HG03066 (cell line): Measurements from ENCODE around the gene MYL2.

Experiments
- ATAC-seq: cut with Tn5 transposase; IDR thresholded peaks from one replicate; pipeline ENCODE4 v1.9.1; 2021; ENCODE audit warnings: low read depth; ENCODE audit not compliant: unreplicated experiment

The MYL2 gene

DNA sequence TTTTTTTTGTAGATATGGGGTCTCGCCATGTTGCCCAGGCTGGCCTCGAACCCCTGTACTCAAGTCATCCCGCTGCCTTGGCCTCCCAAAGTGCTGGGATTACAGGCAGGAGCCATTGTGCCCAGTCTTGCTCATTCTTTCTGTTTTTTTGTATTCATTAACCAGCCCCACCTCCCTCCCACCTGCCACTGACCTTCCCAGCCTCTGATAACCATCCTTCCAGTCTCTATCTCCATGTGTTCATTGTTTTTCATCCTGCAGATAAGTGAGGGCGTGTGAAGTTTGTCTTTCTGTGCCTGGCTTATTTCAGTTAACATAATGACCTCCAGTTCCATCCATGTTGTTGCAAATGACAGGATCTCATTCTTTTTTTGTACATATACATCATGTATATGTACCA lies 19.0 kb downstream of the MYL2 start:
- ATAC-seq, result no peak

DNA sequence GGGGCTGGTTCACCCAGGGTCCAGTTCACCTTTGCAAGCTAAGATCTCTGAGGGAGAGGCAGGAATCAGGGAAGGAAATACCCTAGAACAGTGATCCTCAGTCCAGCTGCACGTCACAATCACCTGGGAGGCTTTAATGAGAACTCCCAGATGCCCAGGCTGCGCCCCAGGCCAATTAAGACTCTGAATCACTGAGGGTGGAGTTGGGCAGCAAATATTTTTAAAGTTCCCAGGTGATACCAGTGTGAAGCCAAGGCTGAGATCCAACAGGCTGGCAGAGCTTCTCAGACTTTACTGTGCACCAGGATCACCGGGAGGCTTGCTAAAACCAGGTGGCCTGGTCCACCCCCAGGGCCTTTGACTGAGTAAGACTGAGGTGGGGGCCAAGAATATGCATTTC lies 23.8 kb downstream of the MYL2 start:
- ATAC-seq, result no peak

DNA sequence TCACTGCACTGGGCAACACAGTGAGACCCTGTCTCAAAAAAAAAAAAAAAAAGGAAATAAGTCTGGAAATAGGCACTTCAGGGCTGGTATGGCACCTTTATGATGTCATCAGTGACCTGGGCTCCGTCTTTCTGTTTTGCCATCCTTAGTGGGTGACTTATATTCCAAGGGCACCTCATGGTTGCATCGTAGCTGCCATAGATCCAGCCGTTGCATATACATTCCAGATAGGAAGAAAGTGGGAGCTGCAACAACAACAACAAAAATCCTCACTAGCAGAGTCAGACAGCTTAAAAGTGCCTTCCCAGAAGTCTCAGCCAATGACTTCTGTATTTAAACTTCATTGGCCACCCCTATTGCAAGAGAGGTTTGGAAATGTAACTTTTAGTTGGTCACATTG lies 26.4 kb downstream of the MYL2 start:
- no peak for ATAC-seq

DNA sequence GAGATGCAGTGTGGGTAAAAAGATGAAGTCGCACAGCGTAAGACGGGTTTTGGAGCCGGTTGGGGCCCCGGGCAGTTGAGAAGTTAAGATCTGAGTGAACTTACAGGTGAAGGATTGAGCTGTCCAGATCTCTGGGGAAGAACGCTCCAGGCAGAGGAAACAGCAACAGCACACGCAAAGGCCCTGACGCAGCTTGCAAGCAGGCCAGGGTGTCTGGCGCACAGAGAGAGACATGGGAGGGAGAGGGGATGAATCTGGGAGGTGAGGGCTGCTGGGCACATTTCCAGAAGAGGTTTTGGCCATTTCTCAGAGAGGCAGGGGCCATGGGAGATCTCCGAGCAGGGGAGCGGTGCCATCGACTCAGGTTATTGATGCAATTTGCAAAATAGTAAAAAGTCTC lies 31.0 kb downstream of the MYL2 start:
- ATAC-seq, result no peak

DNA sequence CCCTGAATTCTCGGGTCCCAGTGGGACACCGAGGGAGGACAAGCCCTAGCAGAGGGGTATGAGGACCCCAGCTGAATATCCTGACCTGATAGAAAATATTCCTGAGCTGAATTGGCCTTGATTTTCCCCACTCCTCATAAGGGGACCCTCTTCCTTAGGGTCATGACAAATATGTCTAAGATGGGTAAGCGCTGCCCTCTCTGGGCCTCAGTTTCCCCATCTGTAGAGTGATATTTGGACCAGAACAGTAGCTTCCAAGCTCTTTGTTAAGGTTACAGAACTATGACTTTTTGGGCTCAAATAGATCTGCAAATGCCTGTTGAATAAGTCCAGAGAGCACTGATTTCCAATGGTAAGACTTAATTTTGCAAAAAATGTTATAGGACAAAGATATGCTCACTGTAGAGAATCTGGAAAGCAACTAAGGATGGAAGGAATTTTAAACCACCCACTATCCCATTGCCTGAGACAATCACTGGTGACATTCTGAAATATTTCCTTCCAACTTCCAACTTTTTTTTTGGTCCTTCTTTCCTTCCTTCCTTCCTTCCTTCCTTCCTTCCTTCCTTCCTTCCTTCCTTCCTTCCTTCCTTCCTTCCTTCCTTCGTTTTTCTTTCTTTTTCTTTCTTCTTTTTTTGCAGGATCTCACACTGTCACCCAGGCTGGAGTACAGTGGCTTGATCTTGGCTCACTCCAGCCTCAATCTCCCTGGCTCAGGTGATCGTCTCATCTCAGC lies 32.0 kb downstream of the MYL2 start:
- ATAC-seq, result no peak

DNA sequence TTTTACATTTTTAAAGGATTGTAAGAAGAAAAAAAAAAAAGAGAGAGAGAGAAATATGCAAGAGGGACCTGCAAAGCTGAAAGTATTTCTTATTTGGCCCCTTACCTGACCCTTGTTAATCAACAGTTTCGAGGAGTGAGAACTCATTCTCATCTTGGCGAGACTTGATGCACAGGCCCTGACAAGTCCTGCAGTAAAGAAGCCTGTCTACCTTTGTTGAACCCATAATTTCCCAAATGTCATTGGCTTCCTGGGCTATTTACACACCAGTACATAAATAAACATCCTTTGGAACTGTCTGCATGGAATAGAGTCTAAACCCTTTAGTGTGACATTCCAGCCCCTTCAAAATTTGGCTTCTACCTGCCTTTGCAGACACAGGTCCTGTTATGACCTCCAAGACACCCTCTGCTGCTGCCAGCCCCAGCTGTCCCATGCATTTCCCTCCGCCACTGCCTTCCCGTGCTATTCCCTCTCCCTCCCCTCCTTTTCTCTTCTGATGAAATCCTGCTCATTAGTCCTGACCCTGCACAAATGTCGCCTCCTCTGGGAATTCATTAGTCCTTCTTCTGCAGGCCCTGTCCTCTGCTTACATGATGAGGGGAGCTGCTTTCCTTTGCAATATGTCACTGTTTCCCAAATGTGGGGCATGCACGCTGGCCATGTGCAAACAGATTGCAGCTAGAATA lies 35.1 kb downstream of the MYL2 start:
- ATAC-seq, result no peak

DNA sequence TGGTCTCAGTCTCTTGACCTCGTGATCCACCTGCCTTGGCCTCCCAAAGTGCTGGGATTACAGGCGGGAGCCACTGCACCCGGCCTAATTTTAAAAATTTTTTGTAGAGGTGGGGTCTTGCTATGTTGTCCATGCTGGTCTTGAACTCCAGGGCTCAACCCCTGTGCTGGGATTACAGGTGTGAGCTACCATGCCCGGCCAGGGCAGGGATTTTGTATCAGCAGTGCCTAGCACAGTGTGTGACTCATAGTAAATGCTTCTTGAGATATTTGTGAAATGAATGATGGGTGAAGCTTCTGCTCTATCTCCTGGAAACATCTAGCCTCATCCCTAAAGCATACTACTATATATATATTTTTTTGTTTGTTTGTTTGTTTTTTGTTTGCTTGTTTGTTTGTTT lies 37.1 kb downstream of the MYL2 start:
- ATAC-seq, result no peak

DNA sequence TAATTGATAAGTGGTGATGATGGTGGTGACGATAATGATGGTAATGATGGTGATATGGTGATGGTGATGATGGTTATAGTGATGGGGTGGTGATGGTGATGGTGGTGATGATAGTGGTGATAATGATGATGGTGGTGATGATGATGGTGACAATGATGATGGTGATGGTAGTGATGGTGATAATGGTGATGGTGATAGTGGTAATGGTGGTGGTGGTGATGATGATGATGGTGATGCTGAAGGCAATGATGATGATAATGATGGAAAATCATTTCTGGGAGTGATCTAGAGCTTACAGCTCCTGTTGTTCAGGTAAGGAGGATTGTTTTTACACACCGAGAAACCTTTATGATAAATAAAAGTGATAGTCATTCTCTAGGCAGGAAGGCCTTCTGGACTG lies 39.7 kb downstream of the MYL2 start:
- no peak for ATAC-seq

DNA sequence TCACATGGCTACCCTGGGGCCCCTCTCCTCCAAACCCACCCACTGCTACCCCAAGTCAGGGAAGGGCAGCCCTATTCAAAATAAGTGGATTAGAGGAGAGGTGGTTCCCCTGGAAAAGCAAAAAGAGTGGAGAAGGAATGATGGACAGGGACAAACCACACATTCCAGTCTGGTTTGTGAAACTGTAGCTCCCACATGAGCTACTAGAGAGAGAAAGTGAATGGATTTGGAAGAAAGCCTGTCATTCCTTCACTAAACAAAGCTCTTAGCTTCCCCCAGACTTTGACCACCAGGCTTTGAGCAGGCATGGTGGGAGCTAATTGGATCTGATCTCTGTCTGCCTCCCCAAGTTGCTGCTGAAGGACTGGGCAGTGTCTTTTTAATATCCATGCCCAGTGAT lies 45.6 kb downstream of the MYL2 start:
- no peak for ATAC-seq

DNA sequence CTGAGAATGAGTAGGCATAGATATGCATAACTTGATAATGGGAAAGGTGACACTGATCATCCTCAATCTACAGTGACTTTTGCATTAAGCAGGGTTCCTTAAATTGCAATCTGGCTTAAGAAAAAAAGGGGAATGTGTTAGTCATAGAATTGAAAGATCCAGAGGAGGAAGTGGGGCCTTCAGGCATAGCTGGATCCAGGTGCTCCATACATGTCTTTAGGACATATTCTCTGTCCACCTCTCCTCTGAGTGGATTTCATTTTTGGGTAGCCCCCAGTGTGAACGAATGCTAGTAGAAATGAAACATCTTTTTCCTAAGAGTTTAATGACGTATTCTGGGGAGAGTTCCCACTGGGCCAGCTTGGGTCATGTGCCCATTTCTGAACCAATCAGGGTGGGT lies 46.0 kb downstream of the MYL2 start:
- no peak for ATAC-seq

DNA sequence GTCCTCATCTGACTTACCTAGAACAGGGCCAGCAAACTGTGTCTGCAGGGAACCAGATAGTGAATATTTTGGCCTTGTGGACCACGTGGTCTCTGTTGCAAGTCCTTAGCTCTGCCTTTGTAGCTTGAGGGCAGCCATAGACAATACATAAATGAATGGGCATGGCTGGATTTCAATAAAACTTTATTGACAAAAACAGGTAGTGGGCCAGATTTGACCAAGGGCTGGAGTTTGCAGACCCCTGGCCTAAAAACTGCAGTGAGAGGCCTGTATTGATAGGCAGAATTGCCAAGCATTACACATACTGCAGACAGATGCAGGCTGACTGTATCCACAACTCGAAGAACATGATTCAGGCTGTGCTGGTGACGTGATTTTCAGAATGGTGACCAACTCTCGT lies 48.3 kb downstream of the MYL2 start:
- ATAC-seq, result no peak

DNA sequence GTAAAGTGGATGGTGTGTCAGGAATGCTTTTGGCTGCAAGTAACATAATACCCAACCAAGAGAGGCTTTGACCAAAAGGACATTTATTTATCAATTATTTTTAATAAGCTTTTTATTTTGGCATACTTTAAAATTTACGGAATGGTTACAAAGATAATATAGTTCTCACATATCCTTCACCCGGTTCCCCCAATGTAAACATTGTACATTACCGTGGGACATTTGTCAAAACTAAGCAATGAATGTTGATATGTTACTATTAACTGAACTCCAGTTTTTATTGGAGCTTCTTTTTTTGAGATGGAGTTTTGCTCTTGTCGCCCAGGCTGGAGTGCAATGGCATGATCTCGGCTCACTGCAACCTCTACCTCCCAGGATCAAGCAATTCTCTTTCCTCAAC lies 50.6 kb downstream of the MYL2 start:
- ATAC-seq, result no peak

DNA sequence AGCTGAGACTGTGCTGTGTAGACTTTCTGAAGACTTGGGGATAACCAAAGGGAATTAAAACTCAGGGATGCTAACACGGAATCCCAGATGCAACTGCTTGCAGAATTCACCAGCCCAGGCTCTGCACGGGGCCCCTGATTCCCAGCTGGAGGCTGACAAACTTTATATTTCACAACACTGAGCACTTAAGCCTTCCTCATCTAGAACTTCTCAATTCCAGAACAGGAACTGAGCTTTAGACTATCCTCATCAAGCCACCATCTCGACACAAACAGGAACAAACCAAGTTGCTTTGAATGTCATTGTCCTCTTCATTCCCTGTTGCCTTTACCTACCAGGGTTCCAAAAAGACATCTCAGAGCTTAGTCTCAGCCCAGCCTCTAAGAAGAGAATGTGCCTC lies 51.4 kb downstream of the MYL2 start:
- ATAC-seq, result no peak

DNA sequence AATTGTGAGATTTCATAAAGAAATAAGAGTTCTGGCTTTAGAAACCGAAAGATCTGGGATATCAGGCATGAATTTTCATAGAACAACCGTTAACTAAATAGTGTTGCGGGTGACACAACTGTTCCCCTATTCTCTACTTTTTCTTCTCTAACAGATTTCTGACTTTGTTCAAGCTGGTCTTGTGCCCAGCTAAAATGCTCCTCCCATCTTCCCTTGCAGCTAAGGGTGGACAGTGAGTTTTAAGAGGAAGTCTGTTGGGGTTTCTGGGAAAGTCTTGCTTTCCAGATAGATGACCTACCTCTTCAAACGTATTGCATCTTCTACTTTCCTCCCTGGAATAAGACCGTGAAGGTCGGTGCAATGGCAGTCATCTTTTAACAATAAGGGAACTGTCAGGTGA lies 54.9 kb downstream of the MYL2 start:
- no peak for ATAC-seq

DNA sequence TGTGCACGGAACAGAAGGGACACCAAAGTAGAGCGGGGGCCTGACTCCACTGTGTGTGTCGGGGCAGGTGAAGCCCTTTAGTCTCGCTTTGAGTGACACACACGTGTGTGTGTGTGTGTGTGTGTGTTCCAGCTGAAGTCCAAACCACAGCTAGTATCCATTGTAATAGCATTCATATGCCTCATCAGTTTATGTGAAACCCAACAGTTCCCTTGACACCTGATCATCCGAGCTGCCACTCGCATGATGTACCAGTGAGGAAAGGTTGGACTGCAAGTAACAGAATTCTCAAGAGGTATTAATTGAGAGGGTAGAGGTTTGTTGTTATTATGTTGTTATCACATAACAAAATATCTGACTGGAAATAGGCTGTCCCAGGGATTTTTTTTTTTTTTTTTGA lies 57.2 kb downstream of the MYL2 start:
- no peak for ATAC-seq

DNA sequence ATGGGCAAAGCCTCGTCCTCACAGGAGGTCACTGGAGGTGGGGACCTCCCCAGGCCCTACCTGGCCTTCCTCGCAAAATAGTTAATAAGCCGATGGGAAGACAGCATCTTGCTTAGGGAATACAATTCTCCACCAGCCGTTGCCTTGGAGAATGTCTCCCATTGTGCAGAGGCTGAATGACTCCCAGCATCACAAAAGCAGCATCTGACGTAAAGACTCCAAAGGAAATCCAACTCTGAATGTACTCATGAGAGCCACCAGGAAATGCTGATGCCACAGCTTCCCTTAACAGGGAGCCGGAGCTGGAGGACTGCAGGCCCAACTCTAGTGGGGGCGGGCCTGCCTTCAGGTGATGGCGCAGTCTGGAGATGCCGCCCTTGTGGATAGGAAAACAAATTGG lies 58.0 kb downstream of the MYL2 start:
- no peak for ATAC-seq

DNA sequence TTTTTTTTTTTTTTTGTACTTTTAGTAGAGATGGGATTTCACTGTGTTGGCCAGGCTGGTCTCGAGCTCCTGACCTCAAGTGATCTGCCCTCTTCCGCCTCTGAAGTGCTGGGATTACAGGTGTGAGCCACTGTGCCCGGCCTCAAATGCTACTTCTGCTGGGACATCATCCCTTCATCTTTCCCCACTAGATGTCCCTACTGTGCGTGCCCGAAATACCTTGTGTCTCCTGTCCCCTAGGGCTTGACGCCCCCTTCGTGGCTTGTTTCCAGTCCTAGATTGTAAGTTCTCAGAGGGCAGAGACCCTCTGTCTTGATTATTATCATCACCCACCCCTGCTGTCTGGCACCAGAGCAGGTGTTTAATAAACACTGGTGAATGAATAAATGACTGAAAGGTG lies 58.6 kb downstream of the MYL2 start:
- no peak for ATAC-seq
